Activated CD8-positive, alpha-beta T cell treated with anti-CD3 and anti-CD28 coated beads for 36 hours (primary cell): ENCODE data around the gene FAAH. TPM values are rescaled to one million over a fixed set of nuclear protein-coding genes. Genes with fewer than 3 reads are reported as not detected.

ENCODE experiments used
- ATAC-seq: fragments of 200-7000 bp; cut with Tn5 transposase; one replicate; pipeline ENCODE4 v1.10.0; 2021; ENCODE audit warnings: mild to moderate bottlenecking, moderate library complexity
- CTCF ChIA-PET: fragments of 350-600 bp; sonication (Branson Sonifier 250); formaldehyde crosslinking; loops from one replicate; lab custom pipeline; 2021; ENCODE audit warnings: antibody characterized with exemption; lab: Charles Lee
- POLR2A ChIA-PET: fragments of 350-600 bp; sonication (Branson Sonifier 250); formaldehyde crosslinking; loops from one replicate; lab custom pipeline; 2021; ENCODE audit warnings: antibody characterized with exemption; lab: Charles Lee
- DNase-seq: peaks from one replicate; pipeline ENCODE4 v3.0.0-alpha.2; 2020
- H3K27ac Mint-ChIP-seq: one replicate; pipeline ENCODE4 v1.8.0; 2021; ENCODE audit warnings: mild to moderate bottlenecking, mixed read lengths
- H3K27me3 Mint-ChIP-seq: one replicate; pipeline ENCODE4 v1.8.0; 2021; ENCODE audit warnings: mixed read lengths
- H3K36me3 Mint-ChIP-seq: one replicate; pipeline ENCODE4 v1.8.0; 2021; ENCODE audit warnings: low read depth, mixed read lengths
- H3K4me1 Mint-ChIP-seq: one replicate; pipeline ENCODE4 v1.8.0; 2021; ENCODE audit warnings: low read depth, mixed read lengths
- H3K4me3 Mint-ChIP-seq: one replicate; pipeline ENCODE4 v1.8.0; 2021; ENCODE audit warnings: mild to moderate bottlenecking, moderate library complexity, mixed read lengths
- H3K9me3 Mint-ChIP-seq: one replicate; pipeline ENCODE4 v1.8.0; 2021; ENCODE audit warnings: mixed read lengths
- CTCF ChIP-seq: fragments of 200-600 bp; IDR thresholded peaks from one replicate; pipeline ENCODE4 v1.8.0; 2022; ENCODE audit warnings: antibody characterized with exemption, mild to moderate bottlenecking
- intact Hi-C: fragments of 100-400 bp; cut with micrococcal nuclease; formaldehyde crosslinking; loops from one replicate; pipeline ENCODE4 v1.10.0; 2022
- total RNA-seq, 2 experiments: library from RNA; stranded (reverse); gene quantifications; one replicate each; pipeline ENCODE4 v1.2.3, GENCODE V29; 2021

FAAH gene
- total RNA-seq, 2 experiments from 2014 or later = 3.0 to 4.7 TPM

GRCh38 chr1:46456411-46456963 is 62.4 kb downstream of the FAAH start:
- no peaks in the 10 kb centered on the region for H3K4me1 Mint-ChIP-seq
- TF ChIP-seq CTCF = no peak
- ChIA-PET POLR2A (interaction anchor here (0.6 kb wide), 1 partner anchor 9 kb away, joined by 3 read pairs; no protein-coding TSS in a partner anchor), CTCF (interaction anchor here (1.5 kb wide), 1 partner anchor 9 kb away, joined by 4 read pairs; no protein-coding TSS in a partner anchor)
- DNase-seq (no peak), ATAC-seq (no peak)
- no peaks in the 10 kb centered on the region for H3K9me3 Mint-ChIP-seq
- H3K4me3 Mint-ChIP-seq = no peak overlapping the region
- no peaks in the 10 kb centered on the region for H3K36me3 Mint-ChIP-seq
- intact Hi-C loops = no loop called here
- peaks cover 15% of the 10 kb centered on the region for H3K27me3 Mint-ChIP-seq
- H3K27ac Mint-ChIP-seq = no peak overlapping the region

GRCh38 chr1:46457178-46457577 is 63.1 kb downstream of the FAAH start:
- no peaks in the 10 kb centered on the region for H3K36me3 Mint-ChIP-seq
- ATAC-seq = no peak
- DNase-seq = no peak
- no peak overlapping the region for H3K27ac Mint-ChIP-seq
- no peak overlapping the region for H3K4me3 Mint-ChIP-seq
- POLR2A ChIA-PET = interaction anchor here (0.6 kb wide), 1 partner anchor 9 kb away, joined by 3 read pairs; no protein-coding TSS in a partner anchor
- H3K4me1 Mint-ChIP-seq = no peaks in the 10 kb centered on the region
- no peaks in the 10 kb centered on the region for H3K9me3 Mint-ChIP-seq
- no peak for TF ChIP-seq CTCF
- intact Hi-C loops = no loop called here
- CTCF ChIA-PET = interaction anchor here (0.9 to 1.8 kb wide), 3 partner anchors 10 to 71 kb away, joined by 3 to 6 read pairs (median 4); no protein-coding TSS in a partner anchor
- peaks cover 19% of the 10 kb centered on the region for H3K27me3 Mint-ChIP-seq

- Mint-ChIP-seq H3K4me1 (no peaks in the 10 kb centered on the region), H3K9me3 (no peaks in the 10 kb centered on the region)
- intact Hi-C loops = no loop called here
Measured at GRCh38 chr1:46458190-46458589, 64.1 kb downstream of the FAAH start.

GRCh38 chr1:46458846-46459245 is 64.7 kb downstream of the FAAH start:
- peaks cover 20% of the 10 kb centered on the region for H3K27me3 Mint-ChIP-seq
- ATAC-seq (no peak), DNase-seq (no peak)
- no peaks in the 10 kb centered on the region for H3K36me3 Mint-ChIP-seq
- H3K4me1 Mint-ChIP-seq = no peaks in the 10 kb centered on the region
- POLR2A ChIA-PET = interaction anchor here (1.1 kb wide), 1 partner anchor 11 kb away, joined by 3 read pairs; no protein-coding TSS in a partner anchor
- TF ChIP-seq CTCF = no peak
- H3K27ac Mint-ChIP-seq = no peak overlapping the region
- intact Hi-C loops = no loop called here
- H3K4me3 Mint-ChIP-seq = no peak overlapping the region
- no peaks in the 10 kb centered on the region for H3K9me3 Mint-ChIP-seq
- CTCF ChIA-PET = interaction anchor here (1.2 to 1.8 kb wide), 2 partner anchors 12 to 17 kb away, joined by 3 to 6 read pairs; no protein-coding TSS in a partner anchor

More at GRCh38 chr1:46458190-46458589, 64.1 kb downstream of the FAAH start:
- POLR2A ChIA-PET = interaction anchor here (1.1 kb wide), 1 partner anchor 11 kb away, joined by 3 read pairs; no protein-coding TSS in a partner anchor
- H3K27ac Mint-ChIP-seq = no peak overlapping the region
- no peak for TF ChIP-seq CTCF
- H3K36me3 Mint-ChIP-seq = no peaks in the 10 kb centered on the region
- H3K4me3 Mint-ChIP-seq = no peak overlapping the region
- DNase-seq (no peak), ATAC-seq (no peak)
- peaks cover 19% of the 10 kb centered on the region for H3K27me3 Mint-ChIP-seq
- CTCF ChIA-PET = interaction anchor here (0.7 to 1.8 kb wide), 5 partner anchors 11 to 70 kb away, joined by 3 to 6 read pairs (median 3); no protein-coding TSS in a partner anchor

- Mint-ChIP-seq H3K4me1 (no peaks in the 10 kb centered on the region), H3K27ac (no peak overlapping the region)
- CTCF ChIA-PET = interaction anchor here (1.2 kb wide), 1 partner anchor 17 kb away, joined by 3 read pairs; no protein-coding TSS in a partner anchor
Measured at GRCh38 chr1:46459315-46459714, 65.2 kb downstream of the FAAH start.

More at GRCh38 chr1:46459315-46459714, 65.2 kb downstream of the FAAH start:
- ATAC-seq = no peak
- POLR2A ChIA-PET = no interaction called here
- TF ChIP-seq CTCF = no peak
- no peaks in the 10 kb centered on the region for H3K9me3 Mint-ChIP-seq
- no peak overlapping the region for H3K4me3 Mint-ChIP-seq
- peaks cover 24% of the 10 kb centered on the region for H3K27me3 Mint-ChIP-seq
- intact Hi-C loops = no loop called here
- DNase-seq = no peak
- H3K36me3 Mint-ChIP-seq = no peaks in the 10 kb centered on the region
